NB4 (cell line): ENCODE measurements around the gene CETP.

ENCODE experiments used
- DNase-seq: peaks from one replicate; pipeline ENCODE4 v3.0.0; 2010; ENCODE audit warnings: low read depth
- H3K4me3 ChIP-seq: one replicate; pipeline ENCODE4 v1.5.1; 2011; ENCODE audit warnings: mild to moderate bottlenecking, low read depth, low read length, moderate library complexity
- CTCF ChIP-seq: IDR thresholded peaks from one replicate; pipeline ENCODE4 v1.5.1; 2012; ENCODE audit warnings: low read depth, low read length
- MAX ChIP-seq: IDR thresholded peaks from 2 replicates; pipeline ENCODE4 v1.6.1; 2011; ENCODE audit warnings: low read depth, low read length
- MYC ChIP-seq: IDR thresholded peaks from 2 replicates; pipeline ENCODE4 v1.6.1; 2011; ENCODE audit warnings: low read depth, low read length
- POLR2A ChIP-seq: IDR thresholded peaks from 2 replicates; pipeline ENCODE4 v1.6.1; 2011; ENCODE audit warnings: mild to moderate bottlenecking; ENCODE audit not compliant: insufficient read length; ENCODE audit errors: extremely low read depth

CETP gene

GRCh38 chr16:57012353-57012752 is 50.6 kb downstream of the CETP start:
- no peak for DNase-seq
- no peak overlapping the region for H3K4me3 ChIP-seq
- no peak for TF ChIP-seq MYC
- TF ChIP-seq MAX = no peak
- no peak for TF ChIP-seq POLR2A
- TF ChIP-seq CTCF = no peak

- H3K4me3 ChIP-seq = no peak overlapping the region
- no peak for TF ChIP-seq MAX
- no peak for TF ChIP-seq MYC
- TF ChIP-seq CTCF = no peak
- no peak for TF ChIP-seq POLR2A
- no peak for DNase-seq
These were observed 51.5 kb downstream of the CETP start for GRCh38 chr16:57013229-57013628.

DNA sequence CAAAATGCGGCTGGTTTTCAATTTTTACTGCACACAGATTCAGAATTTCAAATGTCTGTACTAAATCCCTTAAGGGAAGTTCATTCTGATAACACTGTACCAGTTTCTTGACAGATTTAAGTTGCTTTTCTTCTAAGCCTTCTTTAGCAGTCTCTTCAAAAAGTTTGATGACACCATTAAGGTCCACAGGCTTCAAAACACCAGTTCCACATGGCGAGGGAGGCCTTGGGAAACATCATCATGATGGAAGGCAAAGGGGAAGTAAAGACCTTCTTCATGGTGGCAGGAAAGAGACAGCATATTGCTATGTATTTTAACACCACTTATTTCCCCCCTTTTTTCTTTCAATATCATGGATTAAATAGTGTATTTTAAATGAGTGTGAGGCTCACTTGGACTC is 52.2 kb downstream of the CETP start:
- DNase-seq = peak; percentile 62
- peak; percentile 62; the same call in 1 of the 2 replicates for TF ChIP-seq MAX
- TF ChIP-seq MYC = no peak
- H3K4me3 ChIP-seq = no peak overlapping the region

- DNase-seq = no peak
- TF ChIP-seq MAX = no peak
- TF ChIP-seq MYC = no peak
- no peak for TF ChIP-seq CTCF
- no peak for TF ChIP-seq POLR2A
- no peak overlapping the region for H3K4me3 ChIP-seq
These were observed 54.6 kb downstream of the CETP start for GRCh38 chr16:57016301-57016700.

DNA sequence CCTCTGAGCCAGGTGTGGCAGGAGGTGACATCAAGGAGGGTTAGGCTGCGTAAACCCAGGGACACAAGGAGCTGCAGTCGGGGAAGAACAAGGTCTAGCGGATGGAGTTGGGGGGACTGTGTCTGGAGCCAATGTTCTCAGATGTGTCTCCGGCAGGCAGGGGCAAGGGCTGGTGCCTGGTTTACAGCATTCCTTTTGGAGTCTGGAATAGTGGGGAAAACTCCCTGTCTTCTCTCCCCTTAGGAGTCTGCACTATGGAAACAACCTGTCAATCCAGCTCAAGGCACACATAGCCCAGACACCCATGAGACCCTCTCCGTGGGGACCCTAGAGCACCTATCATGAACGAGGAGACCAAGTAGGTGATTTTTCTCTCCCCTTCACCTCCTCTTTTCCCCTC is 55.1 kb downstream of the CETP start:
- no peak for DNase-seq
- TF ChIP-seq MYC = no peak
- TF ChIP-seq POLR2A = no peak
- TF ChIP-seq MAX = no peak
- no peak for TF ChIP-seq CTCF
- H3K4me3 ChIP-seq = no peak overlapping the region

- H3K4me3 ChIP-seq = no peak overlapping the region
- TF ChIP-seq MYC = no peak
- TF ChIP-seq POLR2A = no peak
- TF ChIP-seq MAX = no peak
- no peak for TF ChIP-seq CTCF
- DNase-seq = no peak
These were observed 55.5 kb downstream of the CETP start for GRCh38 chr16:57017251-57017650.
